ENCODE results near the gene SYT11. TPM values are rescaled to one million over a fixed set of nuclear protein-coding genes. Genes with fewer than 3 reads are reported as not detected.

SYT11 gene
- total and polyA plus RNA-seq, 9 of the 15 experiments (the other 6 are each of a cell fraction or from before 2014, with no cell fraction given): 0.05 to 0.18 (median 0.11) TPM

DNA sequence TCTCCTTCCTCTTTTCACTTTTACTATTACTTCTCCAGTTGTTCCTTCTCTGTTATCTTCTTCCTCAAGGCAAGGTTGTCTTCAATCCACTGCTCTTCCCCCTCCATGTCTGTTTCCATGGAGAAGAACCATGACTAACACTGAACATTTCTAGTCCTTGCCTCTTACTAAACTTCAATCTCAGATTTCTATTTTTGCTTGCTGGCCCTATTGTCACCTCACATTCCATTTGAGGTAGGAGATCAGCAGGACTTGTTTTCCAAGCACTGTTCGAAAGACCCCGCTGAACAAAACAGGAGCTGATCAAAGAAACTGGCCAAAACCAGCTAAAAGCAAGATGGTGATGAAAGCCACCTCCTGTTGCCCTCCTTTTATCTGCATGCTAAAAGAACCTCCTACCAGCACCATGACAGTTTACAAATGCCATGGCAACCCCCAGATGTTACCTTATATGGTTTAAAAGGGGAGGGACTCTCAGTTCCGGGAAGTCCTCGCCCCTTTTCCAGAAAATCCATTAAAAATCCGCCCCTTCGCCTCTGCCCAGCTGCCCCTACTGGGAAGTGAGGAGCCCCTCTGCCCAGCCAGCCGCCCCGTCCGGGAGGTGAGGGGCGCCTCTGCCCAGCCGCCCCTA lies 25.0 kb upstream of the SYT11 start (continued):
- TF ChIP-seq ZNF316 (IDR thresholded peaks at IDR 0.05) (no peak), RBM34 (IDR thresholded peaks at IDR 0.05; ENCODE audit: borderline replicate concordance, insufficient read depth, low read length) (no peak), ZNF707 (CRISPR knock-in tag; conservative IDR thresholded peaks at IDR 0.05) (no peak), PHF8 (IDR thresholded peaks at IDR 0.05; ENCODE audit: borderline replicate concordance, low read length) (peak; percentile 32; the same call in 1 of the 2 replicates), KLF10 (CRISPR knock-in tag; IDR thresholded peaks at IDR 0.05) (no peak), MTA3 (IDR thresholded peaks at IDR 0.05; ENCODE audit: borderline replicate concordance) (0 out of 2 replicates have a peak, but pooled peaks have one; percentile 41), HDAC1 (IDR thresholded peaks at IDR 0.05) (0 out of 4 replicates have a peak, but pooled peaks of 1 of the 2 experiments have one; percentile 45), ARNT (IDR thresholded peaks at IDR 0.05) (peak in 1 of 2 experiments; percentile 72; a peak in 3 of 4 replicates), ZHX1 (conservative IDR thresholded peaks at IDR 0.05; ENCODE audit: low read length) (peak; percentile 95; the same call in 1 of the 2 replicates), ZNF644 (tag; IDR thresholded peaks at IDR 0.05; ENCODE audit: low read depth) (no peak), BMI1 (IDR thresholded peaks at IDR 0.05; ENCODE audit: low read length) (peak; percentile 98), BACH1 (tag; IDR thresholded peaks at IDR 0.05) (peak; percentile 43; the same call in 1 of the 2 replicates), SMAD1 (IDR thresholded peaks at IDR 0.05; ENCODE audit: low read depth, low read length, partially characterized antibody) (no peak), NEUROD1 (IDR thresholded peaks at IDR 0.05; ENCODE audit: borderline replicate concordance, low read depth, low read length, partially characterized antibody) (peak; percentile 55), LEF1 (IDR thresholded peaks at IDR 0.05) (peak; percentile 69), KLF1 (tag; IDR thresholded peaks at IDR 0.05) (peak; percentile 86), FOXA1 (IDR thresholded peaks at IDR 0.05; ENCODE audit: borderline replicate concordance) (no peak), SMARCA4 (IDR thresholded peaks at IDR 0.05) (peak; percentile 49; the same call in 1 of the 2 replicates), EHMT2 (IDR thresholded peaks at IDR 0.05) (peak; percentile 85), LCOR (CRISPR knock-in tag; IDR thresholded peaks at IDR 0.05) (peak; percentile 84), CXXC5 (CRISPR knock-in tag; IDR thresholded peaks at IDR 0.05) (peak; percentile 36; the same call in 1 of the 2 replicates)
- TF ChIP-seq, protein P1, sequence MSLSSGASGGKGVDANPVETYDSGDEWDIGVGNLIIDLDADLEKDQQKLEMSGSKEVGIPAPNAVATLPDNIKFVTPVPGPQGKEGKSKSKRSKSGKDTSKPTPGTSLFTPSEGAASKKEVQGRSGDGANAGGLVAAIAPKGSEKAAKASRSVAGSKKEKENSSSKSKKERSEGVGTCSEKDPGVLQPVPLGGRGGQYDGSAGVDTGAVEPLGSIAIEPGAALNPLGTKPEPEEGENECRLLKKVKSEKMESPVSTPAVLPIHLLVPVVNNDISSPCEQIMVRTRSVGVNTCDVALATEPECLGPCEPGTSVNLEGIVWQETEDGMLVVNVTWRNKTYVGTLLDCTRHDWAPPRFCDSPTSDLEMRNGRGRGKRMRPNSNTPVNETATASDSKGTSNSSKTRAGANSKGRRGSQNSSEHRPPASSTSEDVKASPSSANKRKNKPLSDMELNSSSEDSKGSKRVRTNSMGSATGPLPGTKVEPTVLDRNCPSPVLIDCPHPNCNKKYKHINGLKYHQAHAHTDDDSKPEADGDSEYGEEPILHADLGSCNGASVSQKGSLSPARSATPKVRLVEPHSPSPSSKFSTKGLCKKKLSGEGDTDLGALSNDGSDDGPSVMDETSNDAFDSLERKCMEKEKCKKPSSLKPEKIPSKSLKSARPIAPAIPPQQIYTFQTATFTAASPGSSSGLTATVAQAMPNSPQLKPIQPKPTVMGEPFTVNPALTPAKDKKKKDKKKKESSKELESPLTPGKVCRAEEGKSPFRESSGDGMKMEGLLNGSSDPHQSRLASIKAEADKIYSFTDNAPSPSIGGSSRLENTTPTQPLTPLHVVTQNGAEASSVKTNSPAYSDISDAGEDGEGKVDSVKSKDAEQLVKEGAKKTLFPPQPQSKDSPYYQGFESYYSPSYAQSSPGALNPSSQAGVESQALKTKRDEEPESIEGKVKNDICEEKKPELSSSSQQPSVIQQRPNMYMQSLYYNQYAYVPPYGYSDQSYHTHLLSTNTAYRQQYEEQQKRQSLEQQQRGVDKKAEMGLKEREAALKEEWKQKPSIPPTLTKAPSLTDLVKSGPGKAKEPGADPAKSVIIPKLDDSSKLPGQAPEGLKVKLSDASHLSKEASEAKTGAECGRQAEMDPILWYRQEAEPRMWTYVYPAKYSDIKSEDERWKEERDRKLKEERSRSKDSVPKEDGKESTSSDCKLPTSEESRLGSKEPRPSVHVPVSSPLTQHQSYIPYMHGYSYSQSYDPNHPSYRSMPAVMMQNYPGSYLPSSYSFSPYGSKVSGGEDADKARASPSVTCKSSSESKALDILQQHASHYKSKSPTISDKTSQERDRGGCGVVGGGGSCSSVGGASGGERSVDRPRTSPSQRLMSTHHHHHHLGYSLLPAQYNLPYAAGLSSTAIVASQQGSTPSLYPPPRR (CRISPR knock-in tag; IDR thresholded peaks at IDR 0.05; ENCODE audit: borderline replicate concordance): no peak
